ENCODE data around the gene TBC1D7. TPM values are rescaled to one million over a fixed set of nuclear protein-coding genes. Genes with fewer than 3 reads are reported as not detected.

Gene TBC1D7
- polyA plus RNA-seq, 1 of the 3 experiments (the other 2 are of a cell fraction) = 25.2 TPM

DNA sequence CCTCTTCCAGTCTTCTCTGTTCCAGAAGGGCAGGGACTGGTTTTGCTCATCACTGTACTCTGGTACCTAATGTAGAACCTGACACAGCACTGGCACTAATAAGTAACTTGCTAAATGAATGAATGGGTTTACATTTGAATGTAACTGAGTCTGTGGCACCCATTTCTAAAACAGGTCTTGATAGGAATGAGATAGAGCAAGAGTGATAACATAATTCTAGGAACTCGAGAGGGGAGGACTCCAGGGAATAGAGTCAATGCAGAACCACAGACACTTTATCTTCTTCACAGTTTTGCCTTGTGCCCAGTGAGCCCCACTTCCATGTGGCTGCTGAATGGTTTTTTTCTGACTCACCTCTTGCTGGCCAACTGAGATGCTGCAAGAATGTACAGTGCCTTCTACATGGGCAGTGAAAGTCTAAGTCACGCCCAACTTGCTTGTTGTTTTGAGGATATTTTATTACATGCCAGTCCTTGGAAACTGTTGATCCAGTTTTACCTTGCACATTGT, 61.1 kb downstream of the TBC1D7 start:
- H3K36me3 ChIP-seq (replicated peaks in 1 of 2; ENCODE audit: control insufficient read depth in 1 of 2, insufficient read depth in 2 of 2, low read length in 1 of 2) = no peaks in the 10 kb centered on the region
- no peak overlapping the region for H2AFZ ChIP-seq (ENCODE audit: low read depth)
- no peak for DNase-seq
- H3K79me2 ChIP-seq (ENCODE audit: insufficient read depth) = no peaks in the 10 kb centered on the region
- ChIA-PET POLR2A (no interaction called here), CTCF (no interaction called here)
- H3K9ac ChIP-seq = no peak overlapping the region
- no peaks in the 10 kb centered on the region for H3K9me2 ChIP-seq
- no peaks in the 10 kb centered on the region for H4K20me1 ChIP-seq (ENCODE audit: insufficient read depth)
- H3K9me3 ChIP-seq = no peaks in the 10 kb centered on the region
- 40% methylated on average over 2 of the region's 2 CpGs for WGBS (ENCODE audit: low lambda C conversion rate)
- no peak overlapping the region for H3K4me3 ChIP-seq (ENCODE audit: low read depth in 2 of 2, low read length in 1 of 2)
- no peak overlapping the region for H3K27ac ChIP-seq (ENCODE audit: low read depth in 2 of 2, low read length in 1 of 2)
- H3K27me3 ChIP-seq (ENCODE audit: insufficient read depth) = no peaks in the 10 kb centered on the region; the same call in 1 of the 2 replicates
- H3K4me2 ChIP-seq = no peak overlapping the region
- TF ChIP-seq TAF1 (IDR thresholded peaks at IDR 0.05; ENCODE audit: borderline replicate concordance, low read depth, low read length) (no peak), JUND (IDR thresholded peaks at IDR 0.05) (no peak), ELF1 (IDR thresholded peaks at IDR 0.05) (no peak), RCOR1 (IDR thresholded peaks at IDR 0.05; ENCODE audit: low read length) (no peak), RAD21 (IDR thresholded peaks at IDR 0.05; ENCODE audit: low read length) (no peak), POLR2AphosphoS5 (IDR thresholded peaks at IDR 0.05; ENCODE audit: low read depth, low read length) (no peak)
- TF ChIP-seq, protein P1, sequence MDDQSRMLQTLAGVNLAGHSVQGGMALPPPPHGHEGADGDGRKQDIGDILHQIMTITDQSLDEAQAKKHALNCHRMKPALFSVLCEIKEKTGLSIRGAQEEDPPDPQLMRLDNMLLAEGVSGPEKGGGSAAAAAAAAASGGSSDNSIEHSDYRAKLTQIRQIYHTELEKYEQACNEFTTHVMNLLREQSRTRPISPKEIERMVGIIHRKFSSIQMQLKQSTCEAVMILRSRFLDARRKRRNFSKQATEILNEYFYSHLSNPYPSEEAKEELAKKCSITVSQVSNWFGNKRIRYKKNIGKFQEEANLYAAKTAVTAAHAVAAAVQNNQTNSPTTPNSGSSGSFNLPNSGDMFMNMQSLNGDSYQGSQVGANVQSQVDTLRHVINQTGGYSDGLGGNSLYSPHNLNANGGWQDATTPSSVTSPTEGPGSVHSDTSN (IDR thresholded peaks at IDR 0.05) = no peak
- H3F3A ChIP-seq (replicated peaks; ENCODE audit: insufficient read depth) = no peaks in the 10 kb centered on the region
- no peaks in the 10 kb centered on the region for H3K4me1 ChIP-seq (ENCODE audit: control insufficient read depth in 1 of 2, insufficient read depth in 2 of 2, low read depth in 1 of 2, low read length in 1 of 2)

DNA sequence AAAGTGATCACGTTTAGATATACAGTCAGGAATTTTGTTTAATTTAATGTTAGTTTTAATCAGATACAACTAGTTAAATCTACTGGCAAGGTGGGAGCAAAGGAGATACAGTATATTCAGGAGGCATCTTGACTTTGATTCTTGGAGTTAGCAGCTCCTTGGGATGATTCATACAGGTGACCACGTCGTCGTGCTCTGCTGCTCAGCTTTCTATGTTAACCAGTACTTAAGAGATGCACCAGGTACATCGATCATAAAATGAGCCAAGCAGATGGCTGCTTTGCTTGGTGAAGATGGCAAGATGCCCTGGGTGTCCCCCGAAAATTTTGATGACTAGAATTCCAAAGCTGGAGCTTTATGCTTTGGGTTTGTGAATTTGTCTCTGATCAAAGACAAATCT, 64.7 kb downstream of the TBC1D7 start:
- POLR2A ChIA-PET = no interaction called here
- no peaks in the 10 kb centered on the region for H3K79me2 ChIP-seq (ENCODE audit: insufficient read depth)
- no peaks in the 10 kb centered on the region for H4K20me1 ChIP-seq (ENCODE audit: insufficient read depth)
- H3K36me3 ChIP-seq (replicated peaks in 1 of 2; ENCODE audit: control insufficient read depth in 1 of 2, insufficient read depth in 2 of 2, low read length in 1 of 2) = no peaks in the 10 kb centered on the region
- H2AFZ ChIP-seq (ENCODE audit: low read depth) = no peak overlapping the region
- WGBS (ENCODE audit: low lambda C conversion rate) = 67% methylated on average over 6 of the region's 6 CpGs
- no peak overlapping the region for H3K4me2 ChIP-seq
- no peaks in the 10 kb centered on the region for H3F3A ChIP-seq (replicated peaks; ENCODE audit: insufficient read depth)
- H3K9ac ChIP-seq = no peak overlapping the region
- TF ChIP-seq RXRA (IDR thresholded peaks at IDR 0.05; ENCODE audit: borderline replicate concordance, low read depth) (no peak), MEF2A (IDR thresholded peaks at IDR 0.05; ENCODE audit: borderline replicate concordance, low read depth) (no peak)
- H3K9me3 ChIP-seq = no peaks in the 10 kb centered on the region
- no peak for DNase-seq
- CTCF ChIA-PET = interaction anchor here (0.6 to 0.8 kb wide), 2 partner anchors 10 to 15 kb away, joined by 3 read pairs; no protein-coding TSS in a partner anchor
- H3K4me1 ChIP-seq (ENCODE audit: control insufficient read depth in 1 of 2, insufficient read depth in 2 of 2, low read depth in 1 of 2, low read length in 1 of 2) = no peaks in the 10 kb centered on the region
- H3K9me2 ChIP-seq = no peaks in the 10 kb centered on the region
- H3K27ac ChIP-seq (ENCODE audit: low read depth in 2 of 2, low read length in 1 of 2) = no peak overlapping the region
- no peaks in the 10 kb centered on the region; the same call in 1 of the 2 replicates for H3K27me3 ChIP-seq (ENCODE audit: insufficient read depth)
- no peak overlapping the region for H3K4me3 ChIP-seq (ENCODE audit: low read depth in 2 of 2, low read length in 1 of 2)

DNA sequence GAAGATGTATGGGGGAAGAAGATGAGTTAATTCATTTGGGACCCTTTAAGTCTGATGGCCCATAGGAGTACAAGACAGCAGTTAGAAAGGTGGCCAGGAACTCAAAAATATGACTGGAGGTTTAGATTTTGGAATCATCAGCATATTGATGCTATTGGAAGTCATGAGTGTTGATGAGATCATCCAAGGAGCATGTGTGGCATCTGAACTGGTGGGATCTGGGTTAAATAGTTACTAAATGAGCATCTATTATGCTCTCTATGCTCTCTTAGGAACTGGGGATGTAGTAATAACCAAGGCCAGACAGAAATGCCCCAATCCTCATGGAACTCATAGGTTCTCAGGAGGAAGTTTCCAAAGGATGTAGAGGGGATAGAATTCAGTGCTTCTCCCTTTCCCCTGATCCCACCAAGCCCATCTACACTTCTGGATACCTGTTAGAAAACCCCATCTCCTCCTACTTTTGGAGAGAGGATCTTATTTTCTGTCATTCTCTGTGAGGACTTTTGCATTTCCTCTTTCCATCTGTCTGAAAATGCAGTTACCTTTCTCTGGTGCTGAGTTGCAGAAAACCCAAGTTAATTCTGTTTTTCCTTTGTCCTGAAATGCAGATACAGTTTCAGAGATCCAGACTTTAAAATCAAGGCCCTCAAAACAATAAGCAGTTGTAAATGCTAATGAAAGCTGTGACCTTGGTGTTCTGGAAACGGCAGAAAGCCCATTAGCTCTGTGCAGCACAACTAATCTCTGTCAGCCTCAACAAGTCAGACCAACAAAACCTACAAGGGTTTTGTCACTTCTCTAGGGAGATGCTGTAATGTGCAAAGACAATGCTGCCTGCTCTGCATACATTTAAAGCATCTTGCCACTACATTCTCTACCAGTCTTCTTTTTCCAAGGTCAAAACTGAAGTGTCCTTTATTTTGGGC, 65.8 kb downstream of the TBC1D7 start:
- Histone ChIP-seq H3K9me3 (no peaks in the 10 kb centered on the region), H3K9me2 (no peaks in the 10 kb centered on the region), H3K79me2 (ENCODE audit: insufficient read depth) (no peaks in the 10 kb centered on the region), H3K36me3 (replicated peaks in 1 of 2; ENCODE audit: control insufficient read depth in 1 of 2, insufficient read depth in 2 of 2, low read length in 1 of 2) (no peaks in the 10 kb centered on the region), H3K9ac (no peak overlapping the region), H3K27ac (ENCODE audit: low read depth in 2 of 2, low read length in 1 of 2) (no peak overlapping the region), H3F3A (replicated peaks; ENCODE audit: insufficient read depth) (no peaks in the 10 kb centered on the region), H3K4me3 (ENCODE audit: low read depth in 2 of 2, low read length in 1 of 2) (no peak overlapping the region), H3K4me2 (no peak overlapping the region), H3K27me3 (ENCODE audit: insufficient read depth) (no peaks in the 10 kb centered on the region; the same call in 1 of the 2 replicates), H2AFZ (ENCODE audit: low read depth) (no peak overlapping the region), H3K4me1 (ENCODE audit: control insufficient read depth in 1 of 2, insufficient read depth in 2 of 2, low read depth in 1 of 2, low read length in 1 of 2) (no peaks in the 10 kb centered on the region), H4K20me1 (ENCODE audit: insufficient read depth) (no peaks in the 10 kb centered on the region)
- 15% methylated on average over 1 of the region's 1 CpG for WGBS (ENCODE audit: low lambda C conversion rate)
- ChIA-PET CTCF (no interaction called here), POLR2A (no interaction called here)
- DNase-seq = no peak
- TF ChIP-seq RAD21 (IDR thresholded peaks at IDR 0.05; ENCODE audit: low read length) = no peak
- no peak for TF ChIP-seq TAF1 (IDR thresholded peaks at IDR 0.05; ENCODE audit: borderline replicate concordance, low read depth, low read length)
- no peak for TF ChIP-seq TEAD4 (IDR thresholded peaks at IDR 0.05; ENCODE audit: borderline replicate concordance, insufficient read depth)
- TF ChIP-seq, protein P2, sequence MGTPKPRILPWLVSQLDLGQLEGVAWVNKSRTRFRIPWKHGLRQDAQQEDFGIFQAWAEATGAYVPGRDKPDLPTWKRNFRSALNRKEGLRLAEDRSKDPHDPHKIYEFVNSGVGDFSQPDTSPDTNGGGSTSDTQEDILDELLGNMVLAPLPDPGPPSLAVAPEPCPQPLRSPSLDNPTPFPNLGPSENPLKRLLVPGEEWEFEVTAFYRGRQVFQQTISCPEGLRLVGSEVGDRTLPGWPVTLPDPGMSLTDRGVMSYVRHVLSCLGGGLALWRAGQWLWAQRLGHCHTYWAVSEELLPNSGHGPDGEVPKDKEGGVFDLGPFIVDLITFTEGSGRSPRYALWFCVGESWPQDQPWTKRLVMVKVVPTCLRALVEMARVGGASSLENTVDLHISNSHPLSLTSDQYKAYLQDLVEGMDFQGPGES (IDR thresholded peaks at IDR 0.05; ENCODE audit: low read depth, low read length) = no peak
- no peak for TF ChIP-seq RFX5 (IDR thresholded peaks at IDR 0.05; ENCODE audit: low read length)
- TF ChIP-seq, protein P1 (IDR thresholded peaks at IDR 0.05) = no peak
- TF ChIP-seq, protein P3, sequence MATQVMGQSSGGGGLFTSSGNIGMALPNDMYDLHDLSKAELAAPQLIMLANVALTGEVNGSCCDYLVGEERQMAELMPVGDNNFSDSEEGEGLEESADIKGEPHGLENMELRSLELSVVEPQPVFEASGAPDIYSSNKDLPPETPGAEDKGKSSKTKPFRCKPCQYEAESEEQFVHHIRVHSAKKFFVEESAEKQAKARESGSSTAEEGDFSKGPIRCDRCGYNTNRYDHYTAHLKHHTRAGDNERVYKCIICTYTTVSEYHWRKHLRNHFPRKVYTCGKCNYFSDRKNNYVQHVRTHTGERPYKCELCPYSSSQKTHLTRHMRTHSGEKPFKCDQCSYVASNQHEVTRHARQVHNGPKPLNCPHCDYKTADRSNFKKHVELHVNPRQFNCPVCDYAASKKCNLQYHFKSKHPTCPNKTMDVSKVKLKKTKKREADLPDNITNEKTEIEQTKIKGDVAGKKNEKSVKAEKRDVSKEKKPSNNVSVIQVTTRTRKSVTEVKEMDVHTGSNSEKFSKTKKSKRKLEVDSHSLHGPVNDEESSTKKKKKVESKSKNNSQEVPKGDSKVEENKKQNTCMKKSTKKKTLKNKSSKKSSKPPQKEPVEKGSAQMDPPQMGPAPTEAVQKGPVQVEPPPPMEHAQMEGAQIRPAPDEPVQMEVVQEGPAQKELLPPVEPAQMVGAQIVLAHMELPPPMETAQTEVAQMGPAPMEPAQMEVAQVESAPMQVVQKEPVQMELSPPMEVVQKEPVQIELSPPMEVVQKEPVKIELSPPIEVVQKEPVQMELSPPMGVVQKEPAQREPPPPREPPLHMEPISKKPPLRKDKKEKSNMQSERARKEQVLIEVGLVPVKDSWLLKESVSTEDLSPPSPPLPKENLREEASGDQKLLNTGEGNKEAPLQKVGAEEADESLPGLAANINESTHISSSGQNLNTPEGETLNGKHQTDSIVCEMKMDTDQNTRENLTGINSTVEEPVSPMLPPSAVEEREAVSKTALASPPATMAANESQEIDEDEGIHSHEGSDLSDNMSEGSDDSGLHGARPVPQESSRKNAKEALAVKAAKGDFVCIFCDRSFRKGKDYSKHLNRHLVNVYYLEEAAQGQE (IDR thresholded peaks at IDR 0.05; ENCODE audit: low read depth, low read length) = no peak

Data from SK-N-SH (cell line).